ENCODE results near the gene CHAMP1.
"Not testable (repeated sequence)": the region's sequence is repeated elsewhere in the genome, so short reads cannot be mapped to it uniquely, and the experiment has no call there.

The CHAMP1 gene

DNA sequence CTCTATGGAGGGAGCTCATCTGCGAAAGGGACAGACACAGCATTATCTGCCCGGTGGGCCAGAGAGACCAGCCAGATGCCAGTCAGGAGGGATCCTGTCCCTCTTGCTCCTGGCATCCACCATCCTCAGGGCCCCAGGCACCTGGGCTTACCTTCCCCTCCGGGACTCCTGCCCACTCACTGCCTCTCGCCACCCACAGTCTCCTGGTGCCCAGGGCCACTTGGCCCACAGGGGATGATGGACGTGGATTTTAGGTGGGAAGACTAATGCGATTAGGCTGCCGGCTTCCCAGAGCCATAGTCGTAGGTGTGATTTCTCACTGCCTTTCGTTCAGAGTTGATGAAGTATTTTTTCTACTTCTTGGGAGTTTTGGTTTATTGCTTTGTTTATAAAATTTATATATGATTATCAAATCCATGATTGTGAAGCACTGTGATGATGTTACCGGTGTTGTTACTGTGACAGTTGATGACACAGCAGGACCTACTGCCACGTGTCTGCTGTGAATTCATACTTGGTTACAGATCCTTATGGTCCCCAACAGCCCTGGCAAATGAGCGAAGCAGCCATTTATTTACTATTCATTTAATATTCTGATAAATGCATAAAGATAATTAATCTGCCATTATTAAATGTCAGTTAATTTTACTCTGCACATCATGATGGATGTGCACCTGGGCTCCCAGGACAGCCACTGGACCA, 14.5 kb upstream of the CHAMP1 start:
- no peak for DNase-seq

DNA sequence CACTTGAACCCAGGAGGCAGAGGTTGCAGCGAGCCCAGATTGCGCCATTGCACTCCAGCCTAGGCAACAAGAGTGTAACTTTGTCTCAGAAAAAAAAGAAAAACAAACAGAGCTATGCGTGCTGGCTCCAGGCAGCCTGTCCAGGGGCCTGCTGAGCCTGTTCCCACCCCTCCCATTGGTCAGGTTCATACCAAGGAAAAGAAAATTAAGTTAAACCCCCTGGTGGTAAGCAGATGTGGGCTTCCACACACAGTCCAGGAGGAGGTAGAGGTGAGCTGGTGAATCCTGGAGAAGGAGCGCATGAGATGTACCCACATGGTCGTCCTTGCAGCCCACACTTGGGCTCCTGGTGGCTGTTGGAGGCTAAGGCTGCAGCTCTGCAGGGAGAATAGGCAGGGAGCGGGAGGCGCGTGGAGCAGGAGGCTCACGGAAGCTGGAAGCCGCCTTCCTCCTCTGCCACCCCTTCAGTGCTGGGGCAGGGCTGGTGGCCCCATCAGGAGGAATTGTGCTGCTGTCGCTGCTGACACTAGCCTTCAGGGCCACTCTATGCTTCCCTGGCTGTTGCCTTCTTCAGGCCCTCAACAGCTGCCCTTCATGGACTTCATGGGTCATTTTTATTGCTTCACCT, 10.5 kb upstream of the CHAMP1 start:
- DNase-seq, result no peak

DNA sequence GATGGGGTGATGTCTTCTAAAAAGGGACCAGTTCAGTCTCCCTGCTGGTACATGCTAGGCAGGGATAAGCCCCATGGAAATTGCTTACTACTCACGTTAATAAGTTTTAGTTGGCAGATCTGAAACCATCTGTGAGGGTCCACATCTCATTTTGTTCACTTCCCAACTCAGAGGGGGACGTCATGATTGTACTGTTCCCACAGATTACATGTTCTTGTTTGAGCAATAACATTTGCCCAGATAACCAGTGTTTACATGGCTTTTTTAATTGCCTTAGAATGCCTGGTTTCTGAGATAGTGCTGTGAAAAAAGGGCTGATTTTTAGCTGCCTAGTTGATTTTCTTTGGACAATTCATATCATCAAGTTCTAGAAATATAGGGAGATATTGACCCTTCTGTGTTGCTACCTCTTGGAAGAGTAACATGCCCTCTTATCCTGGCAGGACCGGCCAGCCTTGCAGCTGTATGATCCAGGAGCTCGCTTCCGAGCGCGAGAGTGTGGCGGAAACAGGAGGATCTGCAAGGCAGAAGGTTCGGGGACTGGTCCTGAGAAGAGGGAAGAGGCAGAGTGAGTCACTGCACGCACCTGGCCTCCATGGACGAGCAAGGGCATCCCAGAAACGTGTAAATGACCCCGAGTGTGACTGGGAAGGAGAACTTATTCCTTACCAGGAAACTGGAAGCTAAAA, 9.8 kb upstream of the CHAMP1 start:
- no peak for DNase-seq

DNA sequence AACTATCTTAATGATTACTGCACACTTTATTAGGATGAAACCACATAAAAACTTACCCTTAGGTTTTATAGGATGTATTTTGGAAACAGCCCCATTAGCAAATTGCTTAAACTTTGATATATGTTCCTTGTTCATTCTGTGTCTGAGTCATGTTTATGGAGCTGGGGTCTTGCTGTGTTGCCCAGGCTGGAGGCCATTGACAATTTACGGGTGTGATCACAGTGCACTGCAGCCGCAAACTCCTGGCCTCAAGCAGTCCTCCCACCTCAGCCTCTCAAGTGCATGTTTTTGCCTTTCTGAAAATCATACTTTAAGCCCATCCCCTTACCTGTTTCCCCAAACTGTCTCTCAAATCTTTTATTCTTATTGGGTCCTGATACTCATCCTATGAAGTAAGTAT, 5.2 kb upstream of the CHAMP1 start:
- DNase-seq, result no peak

DNA sequence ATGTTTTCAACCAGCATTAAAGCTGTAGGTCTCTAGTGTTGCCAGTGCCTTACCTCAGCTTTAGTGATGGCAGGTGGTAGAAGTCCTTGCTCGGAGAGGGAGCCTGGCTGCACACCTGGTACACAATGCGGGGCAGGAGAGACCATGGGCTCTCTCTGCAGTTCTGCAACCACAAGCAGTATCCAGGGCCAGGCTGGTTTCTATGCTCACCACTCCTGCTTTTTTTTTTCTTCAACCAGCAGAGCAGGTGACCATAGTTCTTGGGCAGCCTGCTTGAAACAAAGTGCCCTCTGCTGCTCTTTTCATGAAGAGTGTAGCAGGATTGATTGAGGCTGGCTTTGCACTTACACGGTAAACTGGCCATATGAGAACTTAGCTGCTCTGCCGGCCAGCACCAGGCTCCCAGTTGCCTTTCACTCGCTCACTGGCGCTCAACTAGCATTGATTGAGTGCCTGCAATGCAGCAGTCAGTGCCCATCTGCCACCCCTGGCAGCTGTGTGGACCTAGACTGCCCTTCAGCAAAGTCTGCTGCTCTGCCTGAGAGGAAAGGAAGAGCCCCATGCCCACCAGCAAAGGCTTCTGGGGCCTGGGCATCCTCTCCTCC, 4.4 kb upstream of the CHAMP1 start:
- DNase-seq, result no peak

DNA sequence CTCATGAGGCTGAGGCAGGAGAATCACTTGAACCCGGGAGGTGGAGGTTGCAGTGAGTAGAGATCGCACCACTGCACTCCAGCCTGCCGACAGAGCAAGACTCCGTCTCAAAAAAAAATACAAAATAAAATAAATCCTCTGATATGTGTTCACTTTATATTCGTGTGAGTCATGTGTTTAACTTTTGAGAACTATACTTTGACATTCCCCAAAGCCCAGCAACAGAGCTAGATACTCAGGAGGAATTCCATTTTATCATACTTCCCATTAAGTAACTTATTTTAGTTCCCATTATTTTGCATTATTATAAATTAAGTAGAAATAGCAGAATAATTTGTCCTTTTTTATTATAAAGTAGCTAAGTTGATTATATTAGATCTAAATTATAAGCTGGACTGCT, 3.3 kb upstream of the CHAMP1 start:
- no peak for DNase-seq

DNA sequence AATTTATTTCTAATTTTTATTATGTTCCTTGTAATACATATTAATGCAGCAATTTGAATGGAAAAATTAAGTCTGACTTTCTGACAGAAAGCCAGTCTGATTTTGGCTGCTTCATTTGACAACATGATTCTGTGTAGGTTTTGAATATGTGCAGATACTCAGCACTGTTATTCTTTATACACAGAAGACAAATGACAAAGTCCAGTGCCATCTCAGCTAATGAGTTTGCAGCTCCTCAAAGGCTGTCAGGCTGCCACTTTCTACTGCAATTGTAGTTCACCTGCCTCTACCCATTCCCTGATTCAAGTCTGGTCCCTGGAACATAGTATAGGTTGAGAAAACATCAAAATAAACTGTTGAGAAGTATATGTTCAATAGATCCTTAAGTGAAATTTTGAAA, 2.9 kb upstream of the CHAMP1 start:
- no peak for DNase-seq

DNA sequence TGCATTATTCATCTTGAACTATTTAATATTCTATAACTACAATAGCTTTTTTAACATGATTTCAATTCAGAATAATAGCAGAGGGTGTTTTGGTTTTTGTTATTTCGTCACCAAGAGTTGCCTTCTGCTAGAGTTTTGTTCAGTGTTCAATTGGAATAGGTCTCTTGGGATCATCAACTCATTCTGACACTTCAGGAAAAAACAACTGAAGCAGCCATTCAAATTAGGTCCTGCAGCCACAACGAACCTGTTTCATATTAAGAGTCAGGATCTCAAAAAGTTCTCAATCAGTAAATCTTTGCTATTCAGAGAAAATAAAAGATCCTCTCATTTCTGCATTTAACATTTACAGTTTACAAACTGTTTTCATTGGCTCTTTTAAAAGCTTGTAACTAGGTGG, 2.4 kb upstream of the CHAMP1 start:
- no peak for DNase-seq

DNA sequence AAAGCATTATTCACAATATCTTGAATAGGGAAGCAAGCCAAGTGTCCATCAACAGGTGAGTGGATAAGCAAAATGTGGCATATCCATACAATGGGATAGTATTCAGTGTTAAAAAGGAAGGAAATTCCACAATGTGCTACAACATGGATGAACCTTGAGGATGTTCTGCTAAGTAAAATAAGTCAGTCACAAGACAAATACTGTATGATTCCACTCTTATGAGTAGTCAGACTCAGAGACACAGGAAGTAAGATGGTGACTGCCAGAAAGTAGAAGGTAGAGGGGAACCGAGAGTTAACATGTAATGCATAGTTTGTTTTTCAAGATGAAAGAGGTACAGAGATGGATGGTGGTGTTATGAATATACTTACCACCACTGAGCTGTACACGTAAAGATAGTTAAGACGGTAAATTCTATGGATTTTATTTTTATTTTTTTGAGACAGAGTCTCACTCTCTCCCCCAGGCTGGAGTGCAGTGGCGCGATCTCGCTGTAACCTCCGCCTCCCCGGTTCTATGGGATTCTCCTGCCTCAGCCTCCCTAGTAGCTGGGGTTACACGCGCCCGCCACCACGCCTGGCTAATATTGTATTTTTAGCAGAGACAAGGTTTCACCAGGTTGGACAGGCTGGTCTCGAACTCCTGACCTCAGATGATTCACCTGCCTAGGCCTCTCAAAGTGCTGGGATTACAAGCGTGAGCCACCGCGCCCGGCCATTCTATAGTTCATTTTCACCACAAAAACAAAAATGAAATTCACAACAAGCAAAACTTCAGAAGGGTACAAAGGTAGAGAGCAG, 1.0 kb upstream of the CHAMP1 start:
- DNase-seq, result no peak

DNA sequence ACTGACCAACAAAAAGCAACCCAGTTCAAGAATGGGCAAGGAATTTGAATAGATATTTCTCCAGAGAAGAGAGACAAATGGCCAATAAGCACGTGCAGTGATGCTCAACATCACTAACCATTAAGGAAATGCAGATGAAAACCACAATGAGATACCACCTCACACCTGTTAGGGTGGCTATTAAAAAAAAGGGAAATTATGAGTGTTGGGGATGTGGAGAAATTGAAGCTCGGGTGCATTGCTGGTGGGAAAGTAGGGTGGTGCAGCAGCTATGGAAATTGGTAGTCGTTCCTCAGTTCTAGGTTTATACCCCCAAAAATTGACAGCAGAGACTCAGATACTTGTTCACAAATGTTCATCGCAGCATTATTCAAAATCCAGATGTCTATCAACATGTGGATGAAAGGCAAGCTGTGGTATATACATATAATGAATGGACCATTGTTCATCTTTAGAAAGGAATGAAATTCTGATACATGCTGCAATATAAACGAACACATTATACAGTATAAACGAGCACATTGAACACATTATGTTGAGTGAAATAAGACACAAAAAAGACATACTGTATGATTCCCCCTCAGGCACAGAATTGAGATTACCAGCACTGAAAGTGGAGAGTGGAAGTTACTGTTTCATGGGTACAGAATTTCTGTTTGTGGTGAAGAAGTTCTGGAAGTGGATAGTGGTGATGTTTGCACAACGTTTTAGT, 927 bp downstream of the CHAMP1 start:
- no peak for DNase-seq

DNA sequence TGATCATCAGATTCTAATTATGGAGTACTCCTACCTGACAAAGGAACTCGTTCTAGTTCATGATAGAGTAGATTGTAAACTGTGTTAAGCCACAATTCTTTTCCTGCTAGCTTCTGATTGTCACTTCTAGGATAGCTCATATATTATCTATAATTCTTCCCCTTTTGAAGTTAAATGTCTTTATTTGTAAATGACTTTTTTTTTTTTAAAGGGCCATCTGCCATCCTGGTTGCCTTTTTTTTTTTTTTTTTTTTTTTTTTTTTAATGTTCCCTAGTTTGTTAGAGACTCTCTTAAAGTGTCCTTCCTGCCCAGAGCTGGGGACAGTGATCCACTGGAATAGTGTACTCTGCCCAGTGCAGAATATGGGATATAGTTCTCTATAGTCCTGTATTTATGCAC, 4.3 kb downstream of the CHAMP1 start:
- DNase-seq, result no peak

DNA sequence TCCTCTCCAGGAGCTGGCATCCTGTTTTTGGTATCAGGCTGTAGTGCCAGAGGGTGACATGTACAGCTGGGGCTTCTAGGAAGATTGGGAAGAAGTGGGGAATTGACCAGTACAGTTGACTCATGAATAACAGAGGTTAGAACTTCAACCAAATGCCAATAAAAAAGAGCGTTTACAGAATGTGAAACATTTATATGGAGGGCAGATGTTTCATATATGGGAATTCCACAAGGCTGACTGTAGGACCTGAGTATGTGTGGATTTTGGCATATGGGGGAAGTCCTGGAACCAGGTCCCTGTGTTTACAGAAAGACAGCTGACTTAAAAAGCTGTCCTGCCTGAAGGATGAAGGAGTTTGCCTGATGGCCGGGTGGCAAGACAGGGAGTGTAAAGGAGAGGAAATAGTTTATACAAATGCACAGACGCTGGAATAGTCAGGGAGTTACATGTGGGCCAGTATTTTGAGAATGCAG, 5.2 kb downstream of the CHAMP1 start:
- no peak for DNase-seq

DNA sequence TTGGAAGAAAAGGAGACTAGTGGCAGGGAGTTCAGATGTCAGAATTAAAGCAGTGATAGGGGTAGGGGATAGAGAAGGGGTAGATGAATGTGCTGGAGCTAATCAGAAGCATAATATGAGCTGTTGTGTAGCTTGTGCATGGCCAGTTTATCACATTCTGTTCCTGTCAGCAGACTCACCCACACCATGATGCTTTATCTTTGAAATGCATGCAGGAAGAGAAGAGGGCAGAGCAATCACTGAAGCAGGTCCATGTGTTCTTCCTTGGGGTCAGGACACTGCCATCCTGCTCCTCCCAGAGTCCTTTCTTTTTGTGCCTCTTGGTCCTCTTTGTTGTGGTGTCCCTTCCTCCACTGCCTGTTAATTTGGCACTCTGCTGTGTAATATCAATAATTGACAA, 5.8 kb downstream of the CHAMP1 start:
- DNase-seq, result no peak

DNA sequence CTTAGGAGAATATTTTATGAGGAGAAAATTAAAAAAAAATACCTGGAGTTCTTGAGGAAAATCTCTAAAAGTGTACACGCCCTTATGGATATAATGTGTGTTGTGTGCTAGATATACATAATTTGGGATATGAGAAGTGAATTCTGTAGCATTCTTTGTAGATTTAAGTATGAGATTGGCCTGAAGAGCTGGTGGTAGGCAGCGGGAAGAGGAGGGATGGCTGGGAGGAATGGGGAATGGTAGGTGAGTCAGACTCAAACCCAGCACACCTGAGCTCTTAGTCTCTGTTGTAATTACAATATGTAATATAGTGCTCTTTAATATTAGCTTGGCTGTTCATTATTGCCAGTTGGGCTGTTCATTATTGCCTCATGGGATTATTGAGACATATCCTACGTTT, 7.0 kb downstream of the CHAMP1 start:
- no peak for DNase-seq

DNA sequence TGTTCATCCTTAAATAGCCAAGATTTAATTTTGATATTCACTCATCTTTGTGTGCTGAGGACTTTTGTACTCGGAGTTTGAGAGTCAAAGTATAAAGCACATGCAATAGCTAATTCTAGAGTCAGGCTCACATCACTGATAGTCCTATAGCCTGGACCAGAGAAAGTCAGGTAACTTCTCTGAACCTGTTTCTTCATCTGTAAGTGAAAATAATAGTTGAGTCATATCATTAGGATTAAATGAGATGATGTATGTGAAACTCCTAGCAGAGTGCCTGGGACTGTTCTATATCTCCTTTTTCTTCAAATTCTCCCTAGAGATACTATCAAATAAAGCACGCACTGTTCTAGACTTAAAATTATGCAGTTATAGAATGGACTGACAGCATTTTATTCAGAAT, 9.0 kb downstream of the CHAMP1 start:
- no peak for DNase-seq

DNA sequence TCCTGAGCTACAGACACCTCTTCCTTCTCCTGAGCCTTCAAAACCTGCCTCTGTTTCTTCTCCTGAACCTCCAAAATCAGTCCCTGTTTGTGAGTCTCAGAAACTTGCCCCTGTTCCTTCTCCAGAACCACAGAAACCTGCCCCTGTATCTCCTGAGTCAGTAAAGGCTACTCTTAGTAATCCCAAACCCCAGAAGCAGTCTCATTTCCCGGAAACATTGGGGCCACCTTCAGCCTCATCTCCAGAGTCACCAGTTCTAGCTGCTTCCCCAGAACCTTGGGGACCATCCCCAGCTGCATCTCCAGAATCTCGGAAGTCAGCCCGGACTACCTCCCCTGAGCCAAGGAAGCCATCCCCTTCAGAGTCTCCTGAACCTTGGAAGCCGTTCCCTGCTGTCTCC, 10.0 kb downstream of the CHAMP1 start:
- no peak for DNase-seq

DNA sequence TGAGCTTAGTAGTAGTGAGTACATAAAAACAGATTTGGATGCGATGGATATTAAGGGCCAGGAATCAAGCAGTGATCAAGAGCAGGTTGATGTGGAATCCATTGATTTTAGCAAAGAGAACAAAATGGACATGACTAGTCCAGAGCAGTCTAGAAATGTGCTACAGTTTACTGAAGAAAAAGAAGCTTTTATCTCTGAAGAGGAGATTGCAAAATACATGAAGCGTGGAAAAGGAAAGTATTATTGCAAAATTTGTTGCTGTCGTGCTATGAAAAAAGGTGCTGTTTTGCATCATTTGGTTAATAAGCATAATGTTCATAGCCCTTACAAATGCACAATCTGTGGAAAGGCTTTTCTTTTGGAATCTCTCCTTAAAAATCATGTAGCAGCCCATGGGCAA, 11.4 kb downstream of the CHAMP1 start:
- no peak for DNase-seq

DNA sequence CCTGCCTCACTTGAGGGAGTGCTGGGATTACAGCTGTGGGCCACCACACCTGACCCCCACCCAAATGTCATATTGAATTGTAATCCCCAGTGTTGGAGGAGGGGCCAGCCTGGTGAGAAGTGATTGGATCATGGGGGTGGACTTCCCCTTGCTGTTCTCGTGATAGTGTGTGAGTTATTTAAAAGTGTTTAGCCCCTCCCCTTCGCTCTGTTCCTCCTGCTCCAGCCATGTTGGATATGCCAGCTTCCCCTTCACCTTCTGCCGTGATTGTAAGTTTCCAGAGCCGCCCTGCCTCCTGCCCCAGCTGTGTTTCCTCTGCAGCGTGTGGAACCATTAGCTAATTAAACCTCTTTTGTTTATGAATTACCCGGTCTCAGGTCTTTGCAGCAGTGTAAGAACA, 13.7 kb downstream of the CHAMP1 start:
- no peak for DNase-seq

DNA sequence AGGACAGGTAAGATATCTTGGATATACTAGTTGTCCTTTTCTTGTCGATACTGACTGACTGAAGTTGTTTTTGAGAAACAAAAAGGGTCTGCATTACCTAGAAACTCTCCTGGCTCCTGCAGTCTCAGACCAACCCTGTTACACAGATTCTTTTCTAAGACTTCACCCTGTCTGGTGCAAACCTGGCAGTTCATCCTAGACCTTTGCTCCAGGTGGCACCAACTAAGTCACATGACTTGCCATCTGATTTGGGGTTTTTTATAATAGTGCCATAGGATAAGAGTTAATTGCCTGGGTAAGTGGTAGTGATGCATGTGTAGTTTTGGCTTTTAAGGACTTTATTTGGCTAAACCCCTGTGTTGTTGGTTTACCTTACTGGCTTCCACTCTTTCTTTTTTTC, 14.3 kb downstream of the CHAMP1 start:
- DNase-seq, result no peak

DNA sequence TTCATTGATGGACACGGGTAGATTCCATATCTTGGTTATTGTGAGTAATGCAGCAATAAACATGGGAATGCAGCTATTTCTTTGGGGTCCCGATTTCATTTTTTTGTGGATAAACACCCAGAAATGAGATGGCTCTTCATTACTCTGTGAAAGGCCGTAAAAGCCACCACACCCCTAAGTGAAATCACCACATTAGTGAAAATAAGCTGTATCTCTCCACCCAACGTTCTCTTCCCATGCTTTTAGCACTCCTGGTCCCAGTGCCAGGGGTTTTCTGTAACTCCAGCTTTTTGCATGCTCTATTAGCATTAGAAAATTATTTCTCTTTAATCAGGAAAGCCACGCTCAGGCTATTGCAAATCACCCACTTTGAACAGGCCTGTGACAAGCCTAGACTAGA, 15.8 kb downstream of the CHAMP1 start:
- no peak for DNase-seq

DNA sequence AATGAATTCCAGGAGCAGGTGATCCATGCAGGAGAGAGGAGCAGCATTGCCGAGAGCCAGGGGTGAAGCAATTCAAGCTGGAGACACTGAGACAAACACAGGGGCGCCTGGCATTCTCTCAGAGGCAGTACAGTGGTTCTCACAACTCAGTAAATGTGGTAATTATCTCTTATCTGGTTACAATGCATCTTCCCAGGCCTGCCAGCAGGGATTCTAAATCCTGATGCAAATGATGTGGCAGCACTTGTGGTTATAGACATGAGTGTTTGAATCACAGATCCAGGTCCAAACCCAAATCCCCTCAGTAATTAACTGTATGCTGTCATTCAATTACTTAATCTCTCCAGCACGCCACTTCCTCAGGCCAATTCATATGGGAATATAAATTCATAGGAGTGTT, 19.6 kb downstream of the CHAMP1 start:
- not testable (repeated sequence) for DNase-seq

DNA sequence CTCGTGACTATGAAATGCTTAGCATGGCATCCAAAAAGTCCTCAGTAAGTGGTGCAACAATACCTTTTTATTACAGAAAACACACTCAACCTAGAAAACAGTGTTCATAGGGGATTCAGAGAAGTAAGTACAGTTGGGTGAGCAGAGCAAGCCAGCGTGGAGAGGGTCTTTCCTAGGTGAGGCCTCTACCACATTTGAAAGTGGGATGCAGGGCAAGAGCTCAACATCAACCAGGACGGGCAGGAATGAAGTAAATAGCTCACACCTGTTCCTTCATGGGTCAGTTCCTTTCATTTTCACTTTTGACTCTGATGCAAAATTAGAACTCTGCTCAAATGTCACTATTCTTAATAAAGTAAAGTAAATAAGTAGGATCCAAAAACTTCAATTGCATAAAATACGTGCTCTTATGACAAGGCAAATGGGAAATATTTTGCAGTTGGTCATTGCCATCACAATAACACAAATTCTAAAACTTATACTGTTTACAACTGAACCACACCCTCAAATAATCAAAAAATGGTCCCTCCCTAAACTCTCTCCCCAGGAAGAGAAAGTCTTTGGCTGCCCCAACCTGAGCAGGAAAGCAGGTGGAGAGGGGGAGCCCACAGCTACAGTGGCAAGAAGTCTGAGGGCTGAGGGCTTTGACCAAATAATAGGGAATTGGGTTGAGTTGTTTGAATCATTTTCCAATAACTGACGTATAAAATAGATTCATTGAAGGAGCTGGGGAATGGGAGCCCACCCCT, 20.2 kb downstream of the CHAMP1 start:
- no peak for DNase-seq

Measured in activated CD4-positive, alpha-beta T cell treated with anti-CD3 and anti-CD28 coated beads for 1 hour (primary cell).